ENCODE measurements around the gene GUCA1C.

Gene GUCA1C

DNA sequence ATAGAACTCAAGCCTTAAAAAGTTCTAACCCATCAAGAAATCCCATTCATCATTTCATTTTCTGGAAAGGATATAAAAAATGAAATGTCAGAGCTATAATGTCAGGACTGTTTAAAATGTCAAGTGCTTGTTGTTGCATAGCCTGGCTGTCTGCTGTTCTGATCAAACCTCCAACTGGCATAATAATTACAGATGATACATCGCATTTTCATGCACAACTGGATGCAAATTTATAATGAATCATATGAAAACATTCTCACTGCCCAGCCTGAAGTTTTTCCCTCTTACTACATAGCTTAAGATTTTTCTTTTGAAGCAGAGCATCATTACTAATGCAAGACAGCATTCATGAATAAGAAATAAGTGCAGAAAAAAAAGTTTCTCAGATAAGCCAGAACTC lies 46.5 kb downstream of the GUCA1C start:
- no peak for DNase-seq (ENCODE audit: low spot score)

DNA sequence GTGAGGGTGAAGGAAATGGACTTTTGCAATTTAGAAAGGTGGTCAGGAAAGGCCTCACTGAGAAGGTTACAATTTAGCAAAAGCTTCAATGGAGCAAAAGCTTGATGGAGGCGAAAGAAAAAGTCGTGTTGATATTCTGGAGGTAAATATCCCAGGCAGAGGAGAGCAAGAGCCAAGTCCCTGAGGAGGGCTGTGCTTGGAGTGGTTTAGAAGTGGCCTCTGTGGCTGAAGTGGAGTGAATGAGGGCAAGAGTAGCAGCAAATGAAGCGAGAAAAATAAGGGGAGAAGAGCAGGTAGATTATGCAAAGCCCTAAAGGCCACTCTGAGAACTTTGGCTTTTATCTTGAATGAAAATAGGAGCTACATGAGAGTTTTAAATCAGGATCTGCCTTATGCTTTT lies 54.1 kb downstream of the GUCA1C start:
- no peak for DNase-seq (ENCODE audit: low spot score)

DNA sequence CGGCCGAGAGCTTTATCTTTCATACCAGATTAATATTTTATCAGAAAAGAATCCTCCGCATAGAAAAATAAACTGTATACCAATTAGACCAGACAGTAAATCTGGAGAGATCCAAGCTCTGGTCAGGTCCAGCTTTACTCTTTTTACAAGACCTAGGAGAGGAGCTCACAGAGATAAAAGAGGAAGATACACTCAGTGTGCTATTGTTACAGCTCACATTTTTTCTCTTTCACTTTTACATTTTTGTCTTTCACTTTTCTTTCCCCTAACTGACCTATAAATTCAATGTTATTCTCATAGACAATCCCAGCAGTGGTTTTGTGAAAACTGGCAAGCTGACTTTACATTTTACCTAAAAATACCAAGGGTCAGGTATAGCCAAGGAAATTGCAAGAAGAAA lies 55.8 kb downstream of the GUCA1C start:
- DNase-seq (ENCODE audit: low spot score): no peak

DNA sequence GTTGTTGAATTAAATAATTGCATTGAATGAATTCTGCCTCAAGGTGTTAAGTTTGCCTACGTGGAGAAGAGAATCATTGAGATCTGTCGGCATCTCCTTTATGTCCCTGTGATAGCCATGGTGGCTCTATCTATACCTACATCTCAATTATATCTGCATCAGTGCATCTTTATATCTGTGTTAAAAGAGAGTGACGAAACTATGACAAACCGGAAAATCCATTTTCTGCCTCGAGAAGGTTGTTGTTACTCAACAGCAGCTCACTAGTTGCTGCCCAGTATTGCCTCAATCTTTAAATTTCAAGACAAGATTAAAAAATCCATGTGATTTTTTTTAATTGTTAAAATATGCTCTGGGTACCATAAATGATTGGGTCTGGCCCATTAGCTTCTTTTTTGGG lies 58.7 kb downstream of the GUCA1C start:
- no peak for DNase-seq (ENCODE audit: low spot score)

DNA sequence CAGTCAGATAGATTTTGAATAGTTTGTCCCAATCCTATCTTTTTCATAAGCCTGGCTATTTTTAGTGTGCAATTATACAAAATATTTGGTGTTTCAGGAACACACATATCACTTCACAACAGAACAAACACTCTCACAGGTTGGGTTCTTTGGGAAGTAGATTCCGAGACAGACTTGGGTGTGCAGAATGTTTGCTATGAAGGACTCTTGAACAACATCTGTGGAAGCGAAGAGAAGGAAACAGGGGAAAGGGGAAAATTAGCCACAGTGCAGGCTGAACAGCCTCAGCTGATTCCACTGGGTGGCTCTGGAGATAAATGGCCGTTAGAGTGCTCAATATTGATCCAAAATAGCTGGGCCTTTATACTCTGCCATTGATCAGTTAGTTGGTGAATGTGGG lies 61.8 kb downstream of the GUCA1C start:
- DNase-seq (ENCODE audit: low spot score): no peak

DNA sequence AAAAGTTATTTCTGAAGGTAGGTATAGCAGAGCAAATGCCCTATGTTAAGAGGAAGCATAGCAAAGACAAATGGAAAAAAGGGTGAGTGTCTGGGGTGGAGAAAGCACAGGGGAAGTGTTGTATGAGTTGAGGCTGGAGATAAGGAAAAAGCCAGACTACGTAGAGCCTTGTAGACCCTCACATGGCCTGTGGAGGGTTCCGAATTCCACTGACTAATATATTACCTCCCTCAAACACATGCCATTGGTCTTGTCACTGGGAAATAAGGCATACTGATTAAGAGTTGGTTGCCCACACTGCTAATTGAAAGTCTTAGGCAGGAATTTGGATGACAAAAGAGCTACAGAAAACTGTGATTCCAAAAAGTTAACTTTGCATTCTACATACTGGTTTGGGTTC lies 65.9 kb downstream of the GUCA1C start:
- no peak for DNase-seq (ENCODE audit: low spot score)

DNA sequence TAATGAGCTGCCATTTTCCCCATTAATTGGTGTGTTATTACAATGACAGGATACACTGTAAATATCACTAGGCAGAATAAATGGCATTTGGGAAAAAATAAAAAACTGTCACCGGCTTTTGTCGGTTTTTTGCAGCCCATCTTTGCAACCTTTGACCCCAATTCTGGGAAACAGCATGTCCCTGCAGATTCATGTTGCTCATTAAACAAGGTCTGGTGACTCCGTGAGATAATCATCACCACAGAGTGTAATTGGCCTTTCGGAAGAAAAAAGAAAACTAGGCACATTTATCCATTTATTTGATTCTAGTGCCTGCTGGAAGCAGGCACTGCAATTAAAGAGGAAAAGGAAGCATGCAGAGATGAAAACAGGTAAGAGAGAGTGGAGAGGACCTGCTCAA lies 66.6 kb downstream of the GUCA1C start:
- DNase-seq (ENCODE audit: low spot score): no peak

DNA sequence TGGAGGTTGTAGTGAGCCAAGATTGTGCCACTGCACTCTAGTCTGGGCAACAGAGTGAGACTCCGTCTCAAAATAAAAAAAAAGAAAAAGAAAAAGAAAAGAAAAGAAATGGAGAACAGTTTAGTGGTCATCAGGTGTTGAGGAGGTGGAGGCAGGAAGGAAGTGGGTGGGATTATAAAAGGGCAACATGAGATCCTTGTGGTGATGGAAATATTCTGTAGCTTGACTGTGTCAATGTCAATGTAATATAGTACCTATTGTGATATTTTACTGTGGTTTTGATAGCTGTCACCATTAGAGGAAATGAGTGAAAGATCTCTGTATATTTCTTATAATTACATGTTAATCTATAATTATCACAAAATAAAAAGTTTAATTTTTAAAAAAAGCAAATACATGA lies 70.3 kb downstream of the GUCA1C start:
- no peak for DNase-seq (ENCODE audit: low spot score)

DNA sequence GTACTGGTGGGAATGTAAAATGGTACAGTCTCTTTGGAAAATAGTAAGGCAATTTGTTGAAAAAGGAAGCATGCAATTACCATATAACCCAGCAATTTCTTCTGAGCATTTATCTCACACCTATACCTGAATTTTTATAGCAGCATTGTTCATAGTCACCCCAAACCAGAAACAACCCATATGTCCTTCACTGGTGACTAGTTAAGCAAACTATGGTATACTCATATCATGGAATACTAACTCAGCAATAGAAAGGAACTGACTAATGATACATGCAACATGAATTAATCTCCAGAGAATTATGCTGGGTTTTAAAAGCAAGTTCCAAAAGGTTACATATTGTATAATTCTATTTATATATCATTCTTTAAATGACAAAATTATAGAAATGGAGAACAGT lies 70.9 kb downstream of the GUCA1C start:
- no peak for DNase-seq (ENCODE audit: low spot score)

DNA sequence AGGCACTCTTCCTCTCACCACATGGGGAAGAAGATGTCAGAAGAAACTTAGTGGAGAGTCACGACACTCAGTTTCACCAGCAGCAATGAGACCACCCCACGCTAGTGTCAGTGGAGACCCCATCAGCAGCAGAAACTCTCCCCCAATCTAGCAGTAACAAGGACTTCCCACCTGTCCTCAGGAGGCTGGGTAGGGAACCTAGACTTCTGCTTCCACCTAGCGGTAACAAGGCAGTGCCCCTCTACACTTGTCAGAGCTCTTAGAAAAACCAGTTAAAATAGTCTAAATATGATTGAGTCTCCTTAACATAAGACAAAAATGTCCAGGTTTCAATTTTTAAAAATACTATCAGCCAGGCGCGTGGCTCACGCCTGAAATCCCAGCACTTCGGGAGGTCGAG lies 73.8 kb downstream of the GUCA1C start:
- no peak for DNase-seq (ENCODE audit: low spot score)

DNA sequence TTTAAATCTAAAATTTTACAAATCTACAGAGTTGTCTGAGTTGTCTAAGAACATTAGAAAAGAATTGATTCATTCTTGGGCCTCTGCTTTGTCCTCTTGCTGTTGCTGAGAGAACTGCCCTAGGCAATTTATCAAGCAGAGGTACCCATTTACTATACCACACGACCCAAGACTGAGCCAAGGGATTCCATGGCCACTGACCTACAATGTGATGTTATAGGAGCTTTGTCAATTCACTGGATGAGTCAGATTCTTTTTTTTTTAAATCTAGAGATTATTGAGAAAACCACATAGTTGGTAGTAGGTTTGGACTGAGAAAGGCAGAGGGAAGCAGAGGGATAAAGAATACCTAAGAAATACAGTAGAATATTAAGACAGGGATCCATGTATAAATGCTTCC lies 75.8 kb downstream of the GUCA1C start:
- no peak for DNase-seq (ENCODE audit: low spot score)

DNA sequence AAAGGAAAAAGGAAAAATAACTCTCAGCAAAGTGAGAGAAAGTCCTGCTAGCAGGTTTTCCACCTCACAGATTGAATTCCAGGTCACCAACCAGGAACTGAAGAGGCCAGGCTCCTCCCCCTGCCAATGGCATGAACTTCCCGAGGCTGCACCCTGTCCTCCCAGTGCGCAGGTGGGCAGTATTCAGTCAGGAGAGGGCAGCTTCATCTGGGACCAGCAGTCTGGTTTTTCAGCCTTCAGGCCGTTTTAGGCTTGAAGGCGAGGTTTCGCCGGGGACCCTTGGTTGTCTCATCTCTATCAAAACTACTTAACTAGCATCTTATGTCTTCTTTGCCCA lies 89.9 kb downstream of the GUCA1C start:
- no peak for DNase-seq (ENCODE audit: low spot score)

DNA sequence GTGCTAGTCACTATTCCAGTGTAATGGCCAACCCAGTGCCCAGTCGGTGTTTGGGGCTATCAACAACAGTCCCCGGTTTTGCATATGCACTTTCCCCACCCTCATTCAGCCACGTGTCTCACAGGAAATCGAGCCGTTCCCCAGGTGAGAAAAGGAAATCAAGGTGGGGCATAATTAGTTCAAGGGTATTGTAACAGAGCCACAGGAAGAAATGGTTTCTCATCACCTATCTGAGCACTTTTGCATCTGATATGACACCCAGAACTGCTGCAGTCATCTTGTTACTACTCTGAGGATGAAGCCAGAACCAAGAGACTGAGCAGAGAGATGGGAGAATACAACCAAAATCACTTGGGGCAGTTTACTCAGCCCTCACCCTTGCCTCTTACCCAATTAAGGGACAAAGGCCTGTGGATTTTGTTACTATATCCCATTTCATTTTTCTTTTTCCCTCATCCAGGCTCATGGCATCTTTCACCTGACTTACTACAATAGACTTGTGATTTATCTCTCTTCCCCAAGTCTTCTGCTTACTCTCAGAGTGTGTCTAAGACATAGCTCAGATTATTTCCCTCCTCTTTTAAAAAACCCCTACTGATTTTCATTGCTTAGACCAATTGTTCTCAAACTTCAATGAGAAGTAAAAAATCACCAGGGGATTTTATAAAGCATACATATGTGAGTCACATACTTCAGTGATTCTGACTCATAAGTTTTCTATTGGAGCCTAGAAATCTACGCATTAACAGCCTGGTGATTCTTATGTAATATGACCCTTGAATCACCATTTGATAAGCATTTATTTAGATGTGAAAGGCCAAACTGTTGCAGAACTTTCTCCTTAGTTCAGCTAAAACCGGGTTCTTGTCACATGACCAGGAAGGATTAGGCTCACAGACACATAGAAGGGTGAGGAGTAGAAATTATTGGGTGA lies 90.5 kb downstream of the GUCA1C start:
- DNase-seq (ENCODE audit: low spot score): no peak

DNA sequence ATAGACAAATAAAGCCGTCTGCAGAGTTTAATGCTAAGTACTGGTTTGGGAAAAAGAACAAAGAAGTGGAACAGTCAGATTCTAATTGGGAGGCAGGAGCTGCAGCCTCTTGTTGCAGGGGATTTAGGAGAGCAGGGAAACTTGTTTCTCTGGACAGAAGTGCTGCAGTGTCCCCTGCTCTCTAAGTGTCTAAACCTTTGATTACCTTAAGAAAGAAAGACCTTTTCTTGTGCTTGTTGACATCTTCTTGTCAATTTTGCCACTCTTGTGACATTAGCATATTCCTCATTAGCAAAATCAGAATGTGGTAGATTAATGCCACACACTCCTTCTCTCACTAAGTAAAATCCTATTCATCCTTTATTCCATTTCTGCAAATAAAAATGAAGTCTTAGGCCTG lies 92.3 kb downstream of the GUCA1C start:
- DNase-seq (ENCODE audit: low spot score): no peak
